ENCODE measurements around the gene ZNF222. TPM values are rescaled to one million over a fixed set of nuclear protein-coding genes. Genes with fewer than 3 reads are reported as not detected.

The ZNF222 gene
- total RNA-seq, 1 donor = 7.6 TPM

DNA sequence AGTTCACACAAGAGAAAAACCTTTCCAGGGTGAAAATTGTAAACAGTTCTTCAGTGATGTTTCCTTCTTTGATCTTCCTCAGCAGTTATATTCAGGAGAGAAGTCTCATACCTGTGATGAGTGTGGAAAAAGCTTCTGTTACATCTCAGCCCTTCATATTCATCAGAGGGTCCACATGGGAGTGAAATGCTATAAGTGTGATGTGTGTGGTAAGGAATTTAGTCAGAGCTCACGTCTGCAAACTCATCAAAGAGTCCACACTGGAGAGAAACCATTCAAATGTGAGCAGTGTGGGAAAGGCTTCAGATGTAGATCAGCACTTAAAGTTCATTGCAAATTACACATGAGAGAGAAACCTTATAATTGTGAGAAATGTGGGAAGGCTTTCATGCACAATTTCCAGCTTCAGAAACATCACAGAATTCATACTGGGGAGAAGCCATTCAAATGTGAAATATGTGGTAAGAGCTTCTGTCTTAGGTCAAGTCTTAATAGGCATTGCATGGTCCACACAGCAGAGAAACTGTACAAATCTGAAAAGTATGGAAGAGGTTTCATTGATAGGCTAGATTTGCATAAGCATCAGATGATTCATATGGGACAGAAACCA is 6.9 kb downstream of the ZNF222 start:
- H3K4me1 ChIP-seq (ENCODE audit: insufficient read depth, low read length) = no peaks in the 10 kb centered on the region
- peaks cover 21% of the 10 kb centered on the region for H3K9me3 ChIP-seq (ENCODE audit: low read depth, low read length)
- no peaks in the 10 kb centered on the region for H4K20me1 ChIP-seq (ENCODE audit: insufficient read depth, low read length)
- no peak overlapping the region for H3K4me2 ChIP-seq (ENCODE audit: insufficient read depth, low read length)
- no peak overlapping the region for H2AFZ ChIP-seq (ENCODE audit: low read length)
- H3K27ac ChIP-seq (ENCODE audit: low read depth, low read length) = no peak overlapping the region
- TF ChIP-seq, protein P1, sequence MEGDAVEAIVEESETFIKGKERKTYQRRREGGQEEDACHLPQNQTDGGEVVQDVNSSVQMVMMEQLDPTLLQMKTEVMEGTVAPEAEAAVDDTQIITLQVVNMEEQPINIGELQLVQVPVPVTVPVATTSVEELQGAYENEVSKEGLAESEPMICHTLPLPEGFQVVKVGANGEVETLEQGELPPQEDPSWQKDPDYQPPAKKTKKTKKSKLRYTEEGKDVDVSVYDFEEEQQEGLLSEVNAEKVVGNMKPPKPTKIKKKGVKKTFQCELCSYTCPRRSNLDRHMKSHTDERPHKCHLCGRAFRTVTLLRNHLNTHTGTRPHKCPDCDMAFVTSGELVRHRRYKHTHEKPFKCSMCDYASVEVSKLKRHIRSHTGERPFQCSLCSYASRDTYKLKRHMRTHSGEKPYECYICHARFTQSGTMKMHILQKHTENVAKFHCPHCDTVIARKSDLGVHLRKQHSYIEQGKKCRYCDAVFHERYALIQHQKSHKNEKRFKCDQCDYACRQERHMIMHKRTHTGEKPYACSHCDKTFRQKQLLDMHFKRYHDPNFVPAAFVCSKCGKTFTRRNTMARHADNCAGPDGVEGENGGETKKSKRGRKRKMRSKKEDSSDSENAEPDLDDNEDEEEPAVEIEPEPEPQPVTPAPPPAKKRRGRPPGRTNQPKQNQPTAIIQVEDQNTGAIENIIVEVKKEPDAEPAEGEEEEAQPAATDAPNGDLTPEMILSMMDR (IDR thresholded peaks at IDR 0.05; ENCODE audit: extremely low read depth, low read depth, low read length) = no peak
- H3K36me3 ChIP-seq (ENCODE audit: insufficient read depth, low read length) = peaks cover 51% of the 10 kb centered on the region
- no peaks in the 10 kb centered on the region for H3K79me2 ChIP-seq (ENCODE audit: insufficient read depth, low read length)
- H3K27me3 ChIP-seq (ENCODE audit: insufficient read depth, low read length) = no peaks in the 10 kb centered on the region
- DNase-seq (ENCODE audit: insufficient read length, low spot score, missing footprints) = no peak
- no peak overlapping the region for H3K4me3 ChIP-seq (ENCODE audit: insufficient read depth, low read length)

DNA sequence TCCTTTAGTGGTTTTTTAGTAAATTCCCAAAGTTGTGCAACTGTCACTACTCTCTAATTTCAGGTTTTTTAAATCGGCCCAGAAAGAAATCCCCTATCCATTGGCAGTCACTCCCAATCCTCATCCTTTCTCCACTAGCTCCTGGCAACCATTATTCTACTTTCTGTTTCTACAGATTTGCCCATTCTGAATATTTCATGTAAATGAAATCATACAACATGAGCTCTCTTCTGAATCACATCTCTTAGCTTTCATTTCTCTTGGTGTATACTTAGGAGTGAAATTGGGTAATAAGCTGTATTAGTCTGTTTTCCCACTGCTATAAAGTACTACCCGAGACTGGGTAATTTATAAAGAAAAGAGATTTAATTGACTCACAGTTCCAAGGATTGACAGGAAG is 17.0 kb downstream of the ZNF222 start:
- Histone ChIP-seq H2AFZ (ENCODE audit: low read length) (no peak overlapping the region), H3K4me3 (ENCODE audit: insufficient read depth, low read length) (no peak overlapping the region), H3K4me2 (ENCODE audit: insufficient read depth, low read length) (no peak overlapping the region), H3K27me3 (ENCODE audit: insufficient read depth, low read length) (no peaks in the 10 kb centered on the region), H3K9me3 (ENCODE audit: low read depth, low read length) (no peaks in the 10 kb centered on the region), H4K20me1 (ENCODE audit: insufficient read depth, low read length) (no peaks in the 10 kb centered on the region), H3K79me2 (ENCODE audit: insufficient read depth, low read length) (no peaks in the 10 kb centered on the region), H3K36me3 (ENCODE audit: insufficient read depth, low read length) (no peaks in the 10 kb centered on the region), H3K27ac (ENCODE audit: low read depth, low read length) (no peak overlapping the region), H3K4me1 (ENCODE audit: insufficient read depth, low read length) (no peaks in the 10 kb centered on the region)
- TF ChIP-seq, protein P1 (IDR thresholded peaks at IDR 0.05; ENCODE audit: extremely low read depth, low read depth, low read length) = no peak
- DNase-seq (ENCODE audit: insufficient read length, low spot score, missing footprints) = no peak

DNA sequence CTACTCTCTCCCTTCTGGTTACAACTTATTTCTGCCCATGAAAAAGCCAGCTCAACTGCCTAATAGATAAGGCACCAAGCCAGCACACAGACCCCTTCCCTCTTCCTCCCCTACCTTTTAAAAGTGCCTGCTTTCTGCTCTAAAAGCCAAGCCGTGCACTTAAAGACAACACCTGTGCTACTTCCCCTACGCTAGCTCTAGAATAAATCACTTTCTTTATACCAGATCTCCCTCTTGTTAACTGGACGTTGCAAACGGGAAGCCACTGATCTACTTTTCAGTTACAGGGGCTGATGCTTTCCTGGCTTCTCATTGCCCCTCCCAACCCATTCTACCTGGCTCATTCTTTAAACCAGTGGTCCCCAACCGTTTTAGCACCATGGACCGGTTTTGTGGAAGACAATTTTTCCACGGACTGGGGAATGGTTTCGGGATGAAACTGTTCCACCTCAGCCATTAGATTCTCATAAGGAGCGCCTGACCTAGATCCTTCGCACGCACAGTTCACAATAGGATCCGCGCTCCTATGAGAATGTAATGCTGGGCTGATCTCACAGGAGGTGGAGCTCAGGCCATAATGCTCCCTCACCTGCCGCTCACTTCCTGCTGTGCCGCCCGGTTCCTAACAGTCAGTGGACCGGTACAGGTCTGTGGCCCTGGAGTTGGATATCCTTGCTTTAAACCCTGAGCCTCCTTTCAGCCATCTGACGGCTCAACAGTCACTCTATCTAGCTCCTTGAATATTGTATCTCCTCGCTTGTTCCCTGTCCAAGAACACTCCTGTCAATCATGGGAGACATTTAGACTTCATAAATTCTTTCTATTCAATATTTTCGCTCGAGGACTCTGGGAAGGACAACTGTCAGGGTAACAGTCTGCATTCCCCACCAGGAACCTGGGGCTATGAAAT is 25.8 kb downstream of the ZNF222 start:
- DNase-seq (ENCODE audit: insufficient read length, low spot score, missing footprints) = no peak
- H3K79me2 ChIP-seq (ENCODE audit: insufficient read depth, low read length) = peaks cover 19% of the 10 kb centered on the region

More for the DNA sequence above, 25.8 kb downstream of the ZNF222 start:
- Histone ChIP-seq H3K4me3 (ENCODE audit: insufficient read depth, low read length) (peak overlapping the region; percentile 99), H3K36me3 (ENCODE audit: insufficient read depth, low read length) (peaks cover 2% of the 10 kb centered on the region), H3K9me3 (ENCODE audit: low read depth, low read length) (no peaks in the 10 kb centered on the region), H3K4me1 (ENCODE audit: insufficient read depth, low read length) (peaks cover 13% of the 10 kb centered on the region), H3K4me2 (ENCODE audit: insufficient read depth, low read length) (peak overlapping the region; percentile 99), H3K27ac (ENCODE audit: low read depth, low read length) (peak overlapping the region; percentile 32), H4K20me1 (ENCODE audit: insufficient read depth, low read length) (no peaks in the 10 kb centered on the region), H2AFZ (ENCODE audit: low read length) (peak overlapping the region; percentile 100), H3K27me3 (ENCODE audit: insufficient read depth, low read length) (peaks cover 11% of the 10 kb centered on the region)
- TF ChIP-seq, protein P1 (IDR thresholded peaks at IDR 0.05; ENCODE audit: extremely low read depth, low read depth, low read length) = no peak
